Measurements from ENCODE around the gene VWA3B.
"Not testable (repeated sequence)": the region's sequence is repeated elsewhere in the genome, so short reads cannot be mapped to it uniquely, and the experiment has no call there.

Gene VWA3B

DNA sequence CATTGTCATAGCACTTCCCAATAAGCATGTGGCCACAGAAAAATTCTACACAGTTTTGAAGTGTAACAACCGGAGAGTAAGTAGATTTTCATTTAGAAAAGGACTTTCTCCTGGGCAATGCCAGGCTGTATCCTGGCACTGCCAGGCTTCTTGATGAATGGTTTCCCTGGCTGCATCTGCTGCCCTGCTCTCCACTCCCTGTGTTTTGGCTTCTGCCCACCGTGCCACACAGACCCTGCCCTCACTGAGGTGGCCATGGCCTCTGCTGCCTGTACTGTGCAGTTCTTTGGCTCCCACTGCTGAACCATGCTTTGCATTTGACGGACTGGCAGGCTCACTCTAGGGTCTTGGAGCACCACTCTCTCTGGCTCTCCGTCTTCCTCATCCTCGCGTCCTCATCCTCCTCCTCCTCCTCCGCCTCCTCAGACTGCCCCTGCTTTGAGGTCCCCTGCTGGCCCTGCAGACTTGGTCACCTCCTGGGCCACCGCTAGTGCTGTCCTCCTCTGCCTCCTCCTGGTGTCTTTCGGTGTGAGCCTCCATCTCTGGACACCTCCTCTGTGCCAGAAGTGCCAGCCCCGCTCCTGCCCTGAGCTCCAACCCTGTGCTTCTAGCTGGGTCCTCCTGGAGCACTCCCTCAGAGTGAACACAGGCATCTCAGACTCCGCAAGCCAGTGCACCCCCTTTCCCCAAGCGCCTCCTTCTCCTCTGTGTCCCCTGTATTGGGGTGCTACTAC is 213.3 kb downstream of the VWA3B start:
- DNase-seq, result no peak

GRCh38 chr2:98301469-98301868 is 214.5 kb downstream of the VWA3B start:
- no peak for DNase-seq

GRCh38 chr2:98307131-98307696 is 220.2 kb downstream of the VWA3B start:
- not testable (repeated sequence) for DNase-seq

DNA sequence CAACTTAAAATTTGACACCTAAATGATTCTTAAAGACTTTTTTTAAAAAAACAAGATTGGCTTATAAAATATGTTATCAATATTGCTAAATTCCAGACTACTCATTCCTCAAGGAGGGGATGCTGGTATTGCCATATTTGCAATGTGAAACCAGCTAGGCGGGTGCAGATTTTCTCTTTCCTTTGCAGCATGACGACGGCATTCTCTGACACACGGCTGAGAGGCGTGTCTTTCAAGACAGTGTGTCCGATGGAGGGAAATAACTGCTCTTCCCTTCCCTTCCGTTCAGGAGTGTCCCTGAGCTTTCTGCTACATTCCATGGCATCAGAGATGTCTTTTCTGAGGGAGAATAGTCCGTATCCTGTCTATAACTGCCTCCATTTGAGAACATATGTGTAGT is 221.1 kb downstream of the VWA3B start:
- no peak for DNase-seq

GRCh38 chr2:98308532-98308931 is 221.6 kb downstream of the VWA3B start:
- DNase-seq, result no peak

DNA sequence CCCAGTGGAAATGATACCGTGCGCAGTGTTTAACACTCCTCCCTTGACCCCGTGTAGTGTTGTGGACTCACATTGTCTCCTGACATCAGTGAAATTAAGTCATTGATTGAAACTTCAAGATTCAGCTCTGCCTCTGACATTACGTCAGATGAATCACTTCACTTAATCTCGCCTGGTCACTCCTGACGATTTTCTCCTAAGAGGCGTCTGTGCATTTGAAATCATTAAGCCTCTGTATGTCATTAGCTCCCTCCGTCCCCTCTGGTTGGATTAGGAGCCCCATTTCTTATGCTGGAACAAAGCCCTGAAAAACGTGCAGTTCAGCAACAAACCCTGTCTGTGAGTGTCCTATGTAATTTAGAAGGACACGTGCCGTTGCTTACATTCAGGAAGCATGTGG is 222.6 kb downstream of the VWA3B start:
- no peak for DNase-seq

DNA sequence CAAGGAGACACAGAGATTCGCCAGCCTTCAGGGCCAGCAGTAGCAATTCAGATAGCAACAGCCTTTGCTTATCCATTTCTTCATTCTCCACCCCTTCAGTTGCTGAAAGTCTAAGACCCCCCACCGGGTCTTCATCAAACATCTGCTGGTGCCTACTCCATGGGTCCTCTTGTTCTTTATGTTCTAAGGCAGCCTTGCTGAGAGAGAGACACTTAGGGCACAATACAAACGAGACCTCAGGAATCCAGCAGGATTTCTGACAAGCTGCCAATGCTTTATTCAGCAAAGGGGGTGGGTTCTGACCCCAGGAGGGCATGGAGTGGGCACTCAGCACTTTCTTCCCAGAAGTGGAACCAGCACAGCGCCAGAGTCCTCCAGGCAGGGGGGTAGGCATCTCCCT is 223.0 kb downstream of the VWA3B start:
- no peak for DNase-seq

- no peak for DNase-seq
Observed at GRCh38 chr2:98311090-98311489, 224.1 kb downstream of the VWA3B start.

GRCh38 chr2:98311771-98312545 is 225.0 kb downstream of the VWA3B start:
- DNase-seq, result no peak

DNA sequence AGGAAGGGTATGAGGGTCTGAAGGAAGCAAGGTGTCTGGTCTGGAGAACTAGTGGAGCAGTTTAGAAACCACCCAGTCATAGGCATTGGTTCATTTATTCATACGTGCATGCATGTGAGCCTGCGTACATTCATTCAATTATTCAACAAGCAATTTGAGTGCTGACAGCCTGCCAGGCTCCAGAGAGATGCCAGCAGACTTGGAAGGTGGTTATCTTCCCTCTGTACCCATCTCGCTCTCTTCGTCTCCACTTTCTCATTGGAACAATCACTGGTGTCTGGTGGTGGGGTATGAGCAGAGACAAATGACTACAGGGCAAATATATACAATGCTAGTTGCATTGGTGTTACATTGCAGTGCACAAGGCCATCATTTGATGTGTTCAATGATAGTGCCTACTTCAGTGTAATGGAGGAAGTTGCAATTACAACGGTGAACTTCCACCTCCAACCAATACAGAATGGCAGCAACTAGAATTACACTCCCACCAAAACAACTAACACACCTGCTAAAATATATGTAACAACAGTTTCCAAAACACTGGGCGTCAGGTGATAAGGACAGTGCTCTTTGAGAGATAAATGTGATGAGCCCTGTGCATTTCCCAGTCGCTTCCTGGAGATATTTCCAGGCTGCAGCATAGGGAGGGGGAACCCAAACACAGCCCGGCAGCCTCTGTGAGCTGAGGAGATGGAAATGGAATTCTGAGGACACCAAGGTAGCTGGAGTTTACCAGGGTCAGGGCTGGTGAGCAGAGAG is 226.7 kb downstream of the VWA3B start:
- no peak for DNase-seq

GRCh38 chr2:98314251-98314650 is 227.3 kb downstream of the VWA3B start:
- DNase-seq, result no peak

GRCh38 chr2:98315957-98316356 is 229.0 kb downstream of the VWA3B start:
- no peak for DNase-seq

DNA sequence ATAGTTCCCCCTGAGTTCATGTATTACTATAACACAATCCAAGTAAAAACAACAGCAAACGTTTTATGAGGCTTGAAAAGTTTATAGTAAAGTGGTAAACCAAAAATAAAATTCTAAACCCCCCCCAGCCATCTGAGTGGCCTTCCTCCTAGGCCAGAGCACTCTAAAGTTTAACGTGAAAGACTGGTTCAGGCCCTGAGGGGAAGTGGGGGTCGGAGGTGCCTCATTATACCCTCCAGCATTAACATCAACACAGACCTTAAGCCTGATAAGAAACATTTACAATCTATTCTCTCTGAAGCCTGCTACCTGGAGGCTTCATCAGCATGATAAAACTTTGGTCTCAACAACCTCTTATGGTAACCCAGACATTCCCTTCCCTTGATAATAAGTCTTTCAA is 230.2 kb downstream of the VWA3B start:
- no peak for DNase-seq

DNA sequence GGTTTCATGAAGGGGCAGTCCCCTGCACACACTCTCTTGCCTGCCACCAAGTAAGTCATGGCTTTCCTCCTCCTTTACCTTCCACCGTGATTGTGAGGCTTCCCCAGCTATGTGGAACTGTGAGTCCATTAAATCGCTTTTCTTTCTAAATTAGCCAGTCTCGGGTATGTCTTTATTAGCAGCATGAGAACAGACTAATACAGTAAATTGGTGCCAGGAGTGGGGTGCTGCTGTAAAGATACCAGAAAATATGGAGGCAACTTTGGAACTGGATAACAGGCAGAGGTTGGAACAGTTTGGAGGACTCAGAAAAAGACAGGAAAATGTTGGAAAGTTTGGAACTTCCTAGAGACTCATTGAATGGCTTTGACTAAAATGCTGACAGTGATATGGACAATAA is 233.2 kb downstream of the VWA3B start:
- not testable (repeated sequence) for DNase-seq

DNA sequence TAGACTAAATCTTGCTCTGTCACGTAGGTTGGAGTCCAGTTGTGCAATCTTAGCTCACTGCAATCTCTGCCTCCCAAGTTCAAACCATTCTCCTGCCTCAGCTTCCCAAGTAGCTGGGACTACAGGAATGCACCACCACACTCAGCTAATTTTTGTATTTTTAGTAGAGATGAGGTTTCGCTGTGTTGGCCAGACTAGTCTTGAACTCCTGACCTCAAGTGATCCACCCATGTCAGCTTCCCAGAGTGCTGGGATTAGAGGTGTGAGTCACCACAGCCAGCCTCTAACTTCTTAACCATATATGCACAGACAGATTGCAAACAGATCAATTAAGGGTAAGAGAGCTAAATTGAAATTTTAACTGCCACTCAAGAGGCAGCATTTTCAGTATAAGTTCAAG is 237.2 kb downstream of the VWA3B start:
- peak; percentile 52 for DNase-seq

DNA sequence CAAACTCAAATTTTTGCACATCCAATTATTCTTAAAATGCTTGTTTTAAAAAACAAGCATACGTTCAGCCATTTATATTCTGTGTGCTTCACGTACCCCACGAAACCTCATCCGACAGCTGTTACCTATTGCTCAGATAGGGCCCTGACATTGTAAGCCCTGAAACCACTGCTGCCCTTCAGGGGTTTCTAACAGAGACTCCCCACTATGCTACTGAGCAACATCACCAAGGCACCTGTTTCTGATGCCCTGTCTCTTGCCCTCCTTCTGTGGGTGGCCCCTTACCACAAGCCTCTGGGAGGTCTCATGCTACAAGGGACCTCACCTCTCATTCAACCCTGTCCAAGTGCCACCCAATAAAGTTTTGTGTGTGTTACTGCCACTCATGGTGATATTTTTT is 240.8 kb downstream of the VWA3B start:
- DNase-seq, result no peak

GRCh38 chr2:98329549-98329948 is 242.6 kb downstream of the VWA3B start:
- no peak for DNase-seq

- DNase-seq, result no peak
Observed at GRCh38 chr2:98332989-98333388, 246.0 kb downstream of the VWA3B start.

GRCh38 chr2:98333922-98334321 is 247.0 kb downstream of the VWA3B start:
- peak; percentile 7 for DNase-seq

DNA sequence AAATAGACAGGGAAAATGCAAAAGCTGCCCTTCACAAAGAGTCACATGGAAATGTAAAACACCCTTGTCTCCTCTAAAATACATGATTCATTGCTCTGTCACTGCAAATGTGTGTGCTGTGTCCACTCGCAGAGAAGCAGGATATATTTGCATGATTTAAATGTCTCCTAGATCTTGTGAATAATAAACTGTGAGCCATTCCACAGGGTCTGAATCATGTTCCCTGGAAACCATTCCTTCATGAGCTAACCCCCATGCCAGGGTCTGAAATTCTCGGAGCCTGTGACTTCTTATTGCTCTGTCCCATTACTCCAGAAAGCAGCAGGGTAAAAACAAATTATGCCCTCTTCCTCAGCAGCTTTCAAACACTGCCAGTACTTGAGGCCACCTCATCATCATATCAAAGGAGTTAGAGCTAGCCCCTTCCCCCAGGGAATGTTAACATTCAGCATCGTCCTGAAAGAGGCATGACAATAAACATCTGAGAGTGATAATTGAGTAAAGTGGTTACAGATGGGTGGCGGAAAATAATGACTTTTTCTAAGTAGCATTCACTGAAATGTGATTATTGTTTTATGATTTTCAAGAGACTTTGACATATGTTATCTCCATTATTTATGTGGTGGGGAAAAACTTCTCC is 247.6 kb downstream of the VWA3B start:
- DNase-seq, result peak; percentile 92

DNA sequence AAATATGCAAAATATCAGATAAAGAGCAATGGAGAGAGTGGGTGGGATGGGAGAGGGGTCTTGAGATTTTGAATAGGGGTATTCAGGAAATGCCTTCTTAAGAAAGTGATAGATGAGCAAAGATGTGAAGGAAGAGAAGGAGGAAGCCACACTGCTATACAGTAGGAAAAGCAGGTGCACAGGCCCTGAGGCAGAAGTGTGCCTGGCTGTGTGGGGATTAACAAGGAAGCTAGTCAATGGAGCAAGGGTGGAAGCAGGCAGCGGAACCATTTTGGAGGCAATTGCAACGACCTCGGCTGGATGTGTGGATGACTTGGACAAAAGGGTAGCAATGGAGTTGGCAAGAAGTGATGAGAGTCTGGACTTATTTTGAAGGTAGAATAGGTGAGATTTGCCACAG is 248.3 kb downstream of the VWA3B start:
- no peak for DNase-seq

DNA sequence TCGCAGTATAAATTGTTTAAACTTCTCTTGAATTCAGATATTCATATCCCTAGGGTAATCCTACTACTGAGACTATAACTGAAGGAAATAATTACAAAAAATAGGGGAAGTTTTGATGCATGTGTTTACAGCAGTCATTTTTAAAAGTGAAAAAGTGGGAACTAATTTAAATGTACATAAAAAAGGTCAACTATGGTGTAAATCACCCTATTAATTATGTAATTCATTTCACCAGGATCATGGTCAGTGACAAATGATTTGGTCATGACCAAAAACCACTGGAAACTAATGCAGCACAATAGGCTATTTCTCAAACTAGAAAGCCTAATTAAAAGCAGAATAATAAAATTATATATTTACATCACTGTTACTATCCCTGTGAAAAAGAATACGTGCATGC is 254.3 kb downstream of the VWA3B start:
- DNase-seq, result no peak

GRCh38 chr2:98343285-98343684 is 256.3 kb downstream of the VWA3B start:
- DNase-seq, result no peak

Data from EL (cell line).